ENCODE data around the gene PPIP5K1.
"Not testable (repeated sequence)": the region's sequence is repeated elsewhere in the genome, so short reads cannot be mapped to it uniquely, and the experiment has no call there.

The PPIP5K1 gene

DNA sequence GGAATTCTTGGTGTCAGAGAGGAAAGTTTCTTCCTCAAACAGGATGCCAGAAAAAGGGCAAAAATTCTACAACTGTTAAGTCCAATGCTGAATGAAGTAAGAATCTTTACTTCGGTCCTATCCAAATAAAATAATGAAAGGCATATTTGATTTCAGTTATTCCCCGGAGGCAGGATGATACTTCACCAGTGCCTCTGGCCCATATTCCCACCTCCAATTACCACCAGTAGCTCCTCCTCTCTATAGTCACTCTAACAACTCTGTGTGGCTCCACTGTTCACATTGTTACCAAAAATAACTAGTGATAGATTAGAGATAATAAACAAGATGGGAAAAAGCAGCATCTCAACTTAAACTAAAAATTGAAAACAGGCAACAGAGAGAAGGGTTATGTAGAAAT lies 51.9 kb downstream of the PPIP5K1 start:
- H3K27ac ChIP-seq = no peak overlapping the region
- TF ChIP-seq, protein P1, sequence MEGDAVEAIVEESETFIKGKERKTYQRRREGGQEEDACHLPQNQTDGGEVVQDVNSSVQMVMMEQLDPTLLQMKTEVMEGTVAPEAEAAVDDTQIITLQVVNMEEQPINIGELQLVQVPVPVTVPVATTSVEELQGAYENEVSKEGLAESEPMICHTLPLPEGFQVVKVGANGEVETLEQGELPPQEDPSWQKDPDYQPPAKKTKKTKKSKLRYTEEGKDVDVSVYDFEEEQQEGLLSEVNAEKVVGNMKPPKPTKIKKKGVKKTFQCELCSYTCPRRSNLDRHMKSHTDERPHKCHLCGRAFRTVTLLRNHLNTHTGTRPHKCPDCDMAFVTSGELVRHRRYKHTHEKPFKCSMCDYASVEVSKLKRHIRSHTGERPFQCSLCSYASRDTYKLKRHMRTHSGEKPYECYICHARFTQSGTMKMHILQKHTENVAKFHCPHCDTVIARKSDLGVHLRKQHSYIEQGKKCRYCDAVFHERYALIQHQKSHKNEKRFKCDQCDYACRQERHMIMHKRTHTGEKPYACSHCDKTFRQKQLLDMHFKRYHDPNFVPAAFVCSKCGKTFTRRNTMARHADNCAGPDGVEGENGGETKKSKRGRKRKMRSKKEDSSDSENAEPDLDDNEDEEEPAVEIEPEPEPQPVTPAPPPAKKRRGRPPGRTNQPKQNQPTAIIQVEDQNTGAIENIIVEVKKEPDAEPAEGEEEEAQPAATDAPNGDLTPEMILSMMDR (conservative IDR thresholded peaks at IDR 0.05) = no peak

DNA sequence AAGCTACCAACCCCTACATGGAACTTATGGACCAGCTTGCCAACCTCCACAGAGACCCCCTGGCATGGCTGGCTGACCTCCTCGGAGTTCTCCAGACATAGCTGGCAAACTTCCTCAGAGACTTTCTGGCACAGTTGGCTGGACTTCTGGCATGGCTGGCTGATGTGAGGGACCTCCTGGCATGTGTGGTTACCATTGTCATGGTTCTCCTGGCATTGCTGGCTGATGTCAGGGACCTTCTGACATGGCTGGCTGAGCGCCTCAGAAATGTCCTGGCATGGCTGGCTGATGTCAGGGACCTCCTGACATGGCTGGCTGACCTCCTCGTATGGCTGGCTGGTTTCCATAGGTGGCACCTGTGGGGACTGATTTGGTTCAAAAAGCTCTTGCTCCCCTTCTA lies 55.1 kb downstream of the PPIP5K1 start:
- no peak overlapping the region for H3K27ac ChIP-seq
- TF ChIP-seq, protein P1 (conservative IDR thresholded peaks at IDR 0.05) = no peak

DNA sequence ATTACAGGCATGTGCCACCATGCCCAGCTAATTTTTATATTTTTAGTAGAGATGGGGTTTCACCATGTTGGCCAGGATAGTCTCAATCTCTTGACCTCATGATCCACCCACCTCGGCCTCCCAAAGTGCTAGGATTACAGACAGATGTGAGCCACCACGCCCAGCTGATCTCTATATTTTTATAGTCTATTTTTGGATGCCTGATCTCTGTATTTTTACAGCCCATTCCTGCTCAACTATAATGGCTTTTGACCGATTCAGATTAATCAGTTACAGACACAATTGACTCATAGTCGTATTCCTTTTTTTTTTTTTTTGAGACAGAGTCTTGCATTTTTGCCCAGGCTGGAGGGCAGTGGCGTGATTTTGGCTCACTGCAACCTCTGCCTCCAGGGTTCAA lies 57.2 kb downstream of the PPIP5K1 start:
- not testable (repeated sequence) for H3K27ac ChIP-seq

DNA sequence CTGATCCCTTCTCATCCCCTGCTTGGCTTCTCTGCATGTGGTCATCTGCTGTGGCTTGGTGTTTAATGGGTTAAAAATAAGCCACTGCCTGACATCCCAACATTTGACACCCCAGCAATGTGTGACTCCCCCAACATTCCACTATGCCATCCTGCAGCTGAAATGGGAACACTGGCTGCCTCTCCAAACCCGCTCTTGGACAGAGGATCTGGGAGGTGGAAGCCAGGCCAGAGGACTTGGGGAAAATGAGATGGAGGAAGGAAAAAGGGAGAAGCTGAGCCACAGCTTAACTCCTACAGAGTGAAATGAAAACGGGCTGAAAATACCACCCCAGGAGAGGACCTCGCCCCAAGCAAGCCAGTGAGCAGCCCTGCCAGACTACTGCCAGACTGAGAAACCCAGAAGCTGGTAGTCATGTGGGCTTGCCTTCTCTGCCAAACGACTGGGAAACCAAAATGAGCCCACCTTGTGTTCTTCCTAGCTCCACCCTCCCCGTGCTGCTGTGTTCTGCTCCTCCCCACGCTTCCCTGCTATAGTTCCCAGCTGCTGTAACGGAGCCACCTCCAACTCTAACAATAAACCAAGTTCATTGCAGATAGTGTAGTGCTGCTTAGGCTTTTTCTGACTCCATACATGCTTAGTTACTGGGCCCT lies 58.9 kb downstream of the PPIP5K1 start:
- TF ChIP-seq, protein P1 (conservative IDR thresholded peaks at IDR 0.05) = no peak

DNA sequence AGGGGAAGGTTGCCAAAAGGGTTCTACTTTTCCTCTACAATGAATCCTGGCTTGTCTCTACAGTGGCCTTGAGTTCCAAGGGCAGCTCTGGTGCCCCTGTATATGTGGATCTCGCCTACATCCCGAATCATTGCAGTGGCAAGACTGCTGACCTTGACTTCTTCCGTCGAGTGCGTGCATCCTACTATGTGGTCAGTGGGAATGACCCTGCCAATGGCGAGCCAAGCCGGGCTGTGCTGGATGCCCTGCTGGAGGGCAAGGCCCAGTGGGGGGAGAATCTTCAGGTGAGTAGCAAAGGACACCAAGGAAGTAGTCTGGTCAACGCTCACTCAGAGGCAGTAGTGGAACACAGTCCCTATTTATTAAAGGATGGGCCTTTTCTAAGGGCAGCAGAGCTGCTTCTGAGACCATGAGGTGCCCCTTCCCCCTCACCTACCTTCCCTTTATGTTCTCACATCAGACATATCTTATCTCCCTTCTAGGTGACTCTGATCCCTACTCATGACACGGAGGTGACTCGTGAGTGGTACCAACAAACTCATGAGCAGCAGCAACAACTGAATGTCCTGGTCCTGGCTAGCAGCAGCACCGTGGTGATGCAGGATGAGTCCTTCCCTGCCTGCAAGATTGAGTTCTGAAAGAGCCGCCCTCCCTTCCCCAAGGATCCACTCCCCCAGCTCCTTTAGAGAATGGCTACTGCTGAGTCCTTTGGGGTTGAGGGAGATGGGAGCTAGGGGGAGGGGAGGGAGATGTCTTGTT lies 60.2 kb downstream of the PPIP5K1 start:
- TF ChIP-seq, protein P1 (conservative IDR thresholded peaks at IDR 0.05) = no peak

More for the DNA sequence above, 58.9 kb downstream of the PPIP5K1 start:
- no peak overlapping the region for H3K27ac ChIP-seq

DNA sequence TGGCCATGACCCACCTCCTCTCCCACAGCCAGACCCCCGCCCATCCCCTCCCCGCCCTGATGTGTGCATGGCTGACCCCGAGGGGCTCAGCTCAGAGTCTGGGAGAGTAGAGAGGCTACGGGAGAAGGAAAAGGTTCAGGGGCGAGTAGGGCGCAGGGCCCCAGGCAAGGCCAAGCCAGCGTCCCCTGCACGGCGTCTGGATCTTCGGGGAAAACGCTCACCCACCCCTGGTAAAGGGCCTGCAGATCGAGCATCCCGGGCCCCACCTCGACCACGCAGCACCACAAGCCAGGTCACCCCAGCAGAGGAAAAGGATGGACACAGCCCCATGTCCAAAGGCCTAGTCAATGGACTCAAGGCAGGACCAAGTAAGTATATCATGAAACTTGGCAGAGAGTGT lies 60.9 kb downstream of the PPIP5K1 start:
- TF ChIP-seq, protein P1 (conservative IDR thresholded peaks at IDR 0.05) = no peak
- no peak overlapping the region for H3K27ac ChIP-seq

More for the DNA sequence above, 60.2 kb downstream of the PPIP5K1 start:
- no peak overlapping the region for H3K27ac ChIP-seq

DNA sequence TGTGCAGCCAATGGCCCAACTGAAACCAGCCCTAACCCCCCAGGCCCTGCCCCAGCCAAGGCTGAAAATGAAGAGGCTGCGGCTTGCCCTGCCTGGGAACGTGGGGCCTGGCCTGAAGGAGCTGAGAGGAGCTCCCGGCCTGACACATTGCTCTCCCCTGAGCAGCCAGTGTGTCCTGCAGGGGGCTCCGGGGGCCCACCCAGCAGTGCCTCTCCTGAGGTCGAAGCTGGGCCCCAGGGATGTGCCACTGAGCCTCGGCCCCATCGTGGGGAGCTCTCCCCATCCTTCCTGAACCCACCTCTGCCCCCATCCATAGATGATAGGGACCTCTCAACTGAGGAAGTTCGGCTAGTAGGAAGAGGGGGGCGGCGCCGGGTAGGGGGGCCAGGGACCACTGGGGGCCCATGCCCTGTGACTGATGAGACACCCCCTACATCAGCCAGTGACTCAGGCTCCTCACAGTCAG lies 61.4 kb downstream of the PPIP5K1 start:
- H3K27ac ChIP-seq = no peak overlapping the region
- TF ChIP-seq, protein P1 (conservative IDR thresholded peaks at IDR 0.05) = no peak
